Uterus (tissue), 4 donors: ENCODE results near the gene GATA2. TPM values are rescaled to one million over a fixed set of nuclear protein-coding genes. Genes with fewer than 3 reads are reported as not detected.

Experiments used
- DNase-seq, 2 donors: peaks; one replicate each; pipeline ENCODE4 v3.0.0-alpha.2; 2019 to 2020
- H3K27ac ChIP-seq, 2 donors: fragments of 200-600 bp; sonication (generic); 1 replicate in 1 of 2; 2 replicates in 1 of 2; pipeline ENCODE4 v1.5.1; 2016 to 2018
- H3K27me3 ChIP-seq, 2 donors: fragments of 200-600 bp; sonication (generic); one replicate each; pipeline ENCODE4 v1.5.1; 2018 to 2019; ENCODE audit warnings: control low read depth in 1 of 2
- H3K36me3 ChIP-seq, 2 donors: fragments of 200-600 bp; sonication (generic); one replicate each; pipeline ENCODE4 v1.5.1; 2019; ENCODE audit warnings: control low read depth in 1 of 2
- H3K4me1 ChIP-seq, 2 donors: fragments of 200-600 bp; sonication (generic); one replicate each; pipeline ENCODE4 v1.5.1; 2018 to 2019; ENCODE audit warnings: control low read depth in 1 of 2
- H3K4me3 ChIP-seq, 2 donors: fragments of 200-600 bp; sonication (generic); 1 replicate in 1 of 2; 2 replicates in 1 of 2; pipeline ENCODE4 v1.5.1; 2018 to 2019; ENCODE audit warnings: mild to moderate bottlenecking in 1 of 2
- H3K9me3 ChIP-seq, 2 donors: fragments of 200-600 bp; sonication (generic); one replicate each; pipeline ENCODE4 v1.5.1; 2019; ENCODE audit warnings: control low read depth in 1 of 2
- POLR2A ChIP-seq, 2 donors: fragments of 450-650 bp; IDR thresholded peaks; one replicate each; pipeline ENCODE4 v1.6.1; 2016; ENCODE audit warnings: antibody characterized with exemption in 2 of 2, mild to moderate bottlenecking in 1 of 2, moderate library complexity in 1 of 2
- intact Hi-C: fragments of 100-400 bp; cut with DNase I; formaldehyde crosslinking; loops from one replicate; pipeline ENCODE4 v1.15.1; 2023; ENCODE audit warnings: low total_unique reads
- total RNA-seq, 4 donors: library from RNA; depleted of rRNA in 3 of 4; stranded (reverse); fragments of >200 nt in 3 of 4; gene quantifications; one replicate each; pipeline versions ENCODE4 v1.1.0 to v1.2.4, GENCODE V29; 2014 to 2023
- TF ChIP-seq, protein P1 (sequence below), 4 experiments: fragments of 200-600 bp in 2 of 4; fragments of 450-650 bp in 2 of 4; sonication (generic) in 2 of 4; IDR thresholded peaks; one replicate each; pipeline ENCODE4 v1.5.1; 2016 to 2019; ENCODE audit warnings: antibody characterized with exemption in 4 of 4, mild to moderate bottlenecking in 2 of 4, moderate library complexity in 1 of 4
- donor health status: DM: yes; HTN: yes; CAD: no.

The GATA2 gene
- total RNA-seq, 4 donors from 2014 or later, result 30.9 to 171 (median 52.5) TPM

DNA sequence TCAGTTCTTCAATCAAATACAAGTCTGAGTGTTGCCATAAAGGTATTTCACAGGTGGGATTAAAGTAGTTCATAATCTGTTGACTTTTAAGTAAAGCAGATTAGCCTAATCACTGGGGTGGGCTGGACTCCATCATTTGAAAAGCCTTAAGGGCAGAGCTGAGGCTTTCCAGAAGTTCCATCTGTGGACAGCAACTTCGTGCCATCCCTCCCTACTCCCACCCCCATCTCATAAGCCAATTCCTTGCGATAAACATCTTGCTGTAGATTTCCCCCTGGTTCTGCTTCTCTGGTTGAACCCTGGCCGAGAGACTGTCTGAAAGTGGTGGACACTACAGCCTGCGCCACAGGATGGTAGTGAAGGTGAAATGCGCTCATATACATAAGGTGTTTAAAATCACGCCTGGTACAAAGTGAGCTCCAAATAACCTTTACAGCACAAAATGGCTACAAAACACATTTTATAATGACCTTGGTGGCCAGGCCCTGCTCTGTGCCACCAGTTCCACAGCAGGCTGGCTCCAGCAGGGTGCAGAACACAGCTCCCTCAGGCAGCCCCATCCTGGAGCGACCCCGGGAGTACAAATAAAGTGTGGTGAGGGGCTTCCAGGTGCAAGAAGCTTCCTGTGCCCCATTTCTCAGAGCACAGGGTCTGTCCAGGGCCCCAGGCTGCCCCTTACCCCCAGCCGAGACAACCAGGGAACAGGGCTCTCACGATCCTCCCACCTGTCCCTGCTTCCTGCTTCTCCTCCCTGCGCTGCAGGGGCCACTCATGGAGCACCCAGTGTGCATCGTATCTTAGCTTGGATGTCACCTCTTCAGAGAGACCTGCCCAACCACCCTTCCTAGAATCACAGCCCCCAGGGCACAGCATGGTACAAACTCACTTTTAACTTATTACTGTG is 25.8 kb upstream of the GATA2 start:
- DNase-seq, result no peak
- intact Hi-C loops, result no loop called here
- Histone ChIP-seq H3K27ac (no peak overlapping the region), H3K27me3 (no peaks in the 10 kb centered on the region), H3K4me1 (no peaks in the 10 kb centered on the region), H3K36me3 (no peaks in the 10 kb centered on the region), H3K9me3 (no peaks in the 10 kb centered on the region), H3K4me3 (no peak overlapping the region)
- TF ChIP-seq, protein P1, sequence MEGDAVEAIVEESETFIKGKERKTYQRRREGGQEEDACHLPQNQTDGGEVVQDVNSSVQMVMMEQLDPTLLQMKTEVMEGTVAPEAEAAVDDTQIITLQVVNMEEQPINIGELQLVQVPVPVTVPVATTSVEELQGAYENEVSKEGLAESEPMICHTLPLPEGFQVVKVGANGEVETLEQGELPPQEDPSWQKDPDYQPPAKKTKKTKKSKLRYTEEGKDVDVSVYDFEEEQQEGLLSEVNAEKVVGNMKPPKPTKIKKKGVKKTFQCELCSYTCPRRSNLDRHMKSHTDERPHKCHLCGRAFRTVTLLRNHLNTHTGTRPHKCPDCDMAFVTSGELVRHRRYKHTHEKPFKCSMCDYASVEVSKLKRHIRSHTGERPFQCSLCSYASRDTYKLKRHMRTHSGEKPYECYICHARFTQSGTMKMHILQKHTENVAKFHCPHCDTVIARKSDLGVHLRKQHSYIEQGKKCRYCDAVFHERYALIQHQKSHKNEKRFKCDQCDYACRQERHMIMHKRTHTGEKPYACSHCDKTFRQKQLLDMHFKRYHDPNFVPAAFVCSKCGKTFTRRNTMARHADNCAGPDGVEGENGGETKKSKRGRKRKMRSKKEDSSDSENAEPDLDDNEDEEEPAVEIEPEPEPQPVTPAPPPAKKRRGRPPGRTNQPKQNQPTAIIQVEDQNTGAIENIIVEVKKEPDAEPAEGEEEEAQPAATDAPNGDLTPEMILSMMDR (IDR thresholded peaks at IDR 0.05), result no peak
- no peak for TF ChIP-seq POLR2A (IDR thresholded peaks at IDR 0.05)

- H3K27ac ChIP-seq, result no peak overlapping the region
- no peaks in the 10 kb centered on the region for H3K27me3 ChIP-seq
- H3K9me3 ChIP-seq, result no peaks in the 10 kb centered on the region
- DNase-seq, result no peak
- TF ChIP-seq, protein P1 (IDR thresholded peaks at IDR 0.05), result no peak
- TF ChIP-seq POLR2A (IDR thresholded peaks at IDR 0.05), result no peak
- H3K4me3 ChIP-seq, result no peak overlapping the region
- H3K4me1 ChIP-seq, result no peaks in the 10 kb centered on the region
- no peaks in the 10 kb centered on the region for H3K36me3 ChIP-seq
- intact Hi-C loops, result no loop called here
Observed at GRCh38 chr3:128517648-128518047, 24.6 kb upstream of the GATA2 start.

GRCh38 chr3:128515967-128516366 is 23.0 kb upstream of the GATA2 start:
- DNase-seq, result no peak
- no peaks in the 10 kb centered on the region for H3K36me3 ChIP-seq
- H3K27ac ChIP-seq, result no peak overlapping the region
- H3K4me3 ChIP-seq, result no peak overlapping the region
- H3K9me3 ChIP-seq, result no peaks in the 10 kb centered on the region
- no peaks in the 10 kb centered on the region for H3K4me1 ChIP-seq
- intact Hi-C loops, result no loop called here
- H3K27me3 ChIP-seq, result no peaks in the 10 kb centered on the region
- no peak for TF ChIP-seq POLR2A (IDR thresholded peaks at IDR 0.05)
- TF ChIP-seq, protein P1 (IDR thresholded peaks at IDR 0.05), result no peak

DNA sequence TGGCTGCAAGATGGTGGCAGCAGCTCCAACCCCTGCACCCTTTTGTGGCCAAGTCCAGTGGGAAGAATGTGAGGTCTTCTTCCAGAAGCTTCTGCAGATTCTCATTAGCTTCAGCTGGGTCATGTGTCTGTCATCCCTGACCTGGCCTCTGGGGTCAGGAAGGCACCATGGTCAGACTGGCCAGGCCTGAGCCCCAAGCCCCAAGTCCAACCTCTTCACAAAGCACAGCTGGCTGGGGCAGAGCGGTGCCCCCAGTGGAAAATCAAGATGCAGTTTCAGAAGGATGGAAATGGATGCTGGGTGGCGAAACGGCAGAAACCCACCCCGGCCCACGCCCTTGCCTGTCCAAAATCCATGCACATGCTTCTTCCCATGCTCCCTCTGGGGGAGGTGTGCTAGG is 15.9 kb upstream of the GATA2 start:
- TF ChIP-seq, protein P1 (IDR thresholded peaks at IDR 0.05), result no peak
- TF ChIP-seq POLR2A (IDR thresholded peaks at IDR 0.05), result no peak
- Histone ChIP-seq H3K27ac (no peak overlapping the region), H3K36me3 (no peaks in the 10 kb centered on the region), H3K4me3 (no peak overlapping the region), H3K27me3 (no peaks in the 10 kb centered on the region), H3K4me1 (no peaks in the 10 kb centered on the region), H3K9me3 (no peaks in the 10 kb centered on the region)
- no peak for DNase-seq
- intact Hi-C loops, result no loop called here

DNA sequence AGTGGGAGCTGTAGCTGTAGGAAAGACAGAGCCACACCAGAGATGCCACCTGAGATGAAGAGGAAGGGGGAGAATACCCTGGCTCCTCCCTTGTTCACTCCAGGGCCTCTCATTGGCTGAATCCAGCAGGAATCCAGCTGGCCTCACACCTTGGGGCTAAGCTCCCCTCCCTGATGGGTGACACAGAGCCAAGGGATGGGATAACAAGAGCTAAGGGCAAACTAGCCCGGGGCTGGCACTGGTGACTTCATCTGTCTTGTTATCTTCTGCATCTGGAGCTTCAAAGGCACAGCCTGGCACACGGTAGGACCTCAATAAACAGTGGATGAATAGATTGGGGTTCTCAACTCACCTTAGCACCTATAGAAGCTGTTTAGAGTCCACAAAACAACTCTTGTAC is 13.8 kb upstream of the GATA2 start:
- Histone ChIP-seq H3K27ac (no peak overlapping the region), H3K9me3 (no peaks in the 10 kb centered on the region), H3K36me3 (no peaks in the 10 kb centered on the region), H3K4me1 (no peaks in the 10 kb centered on the region), H3K27me3 (no peaks in the 10 kb centered on the region), H3K4me3 (no peak overlapping the region)
- intact Hi-C loops, result no loop called here
- DNase-seq, result no peak
- TF ChIP-seq, protein P1 (IDR thresholded peaks at IDR 0.05), result no peak
- no peak for TF ChIP-seq POLR2A (IDR thresholded peaks at IDR 0.05)
